Cardiac atrium fibroblast (primary cell): ENCODE measurements around the gene CCDC142. TPM values are rescaled to one million over a fixed set of nuclear protein-coding genes. Genes with fewer than 3 reads are reported as not detected.

Experiments used
- total RNA-seq: library from RNA; depleted of rRNA; stranded (reverse); fragments of >200 nt; gene quantifications from 2 replicates; pipeline ENCODE4 v1.2.3, GENCODE V29; 2015

Gene CCDC142, protein sequence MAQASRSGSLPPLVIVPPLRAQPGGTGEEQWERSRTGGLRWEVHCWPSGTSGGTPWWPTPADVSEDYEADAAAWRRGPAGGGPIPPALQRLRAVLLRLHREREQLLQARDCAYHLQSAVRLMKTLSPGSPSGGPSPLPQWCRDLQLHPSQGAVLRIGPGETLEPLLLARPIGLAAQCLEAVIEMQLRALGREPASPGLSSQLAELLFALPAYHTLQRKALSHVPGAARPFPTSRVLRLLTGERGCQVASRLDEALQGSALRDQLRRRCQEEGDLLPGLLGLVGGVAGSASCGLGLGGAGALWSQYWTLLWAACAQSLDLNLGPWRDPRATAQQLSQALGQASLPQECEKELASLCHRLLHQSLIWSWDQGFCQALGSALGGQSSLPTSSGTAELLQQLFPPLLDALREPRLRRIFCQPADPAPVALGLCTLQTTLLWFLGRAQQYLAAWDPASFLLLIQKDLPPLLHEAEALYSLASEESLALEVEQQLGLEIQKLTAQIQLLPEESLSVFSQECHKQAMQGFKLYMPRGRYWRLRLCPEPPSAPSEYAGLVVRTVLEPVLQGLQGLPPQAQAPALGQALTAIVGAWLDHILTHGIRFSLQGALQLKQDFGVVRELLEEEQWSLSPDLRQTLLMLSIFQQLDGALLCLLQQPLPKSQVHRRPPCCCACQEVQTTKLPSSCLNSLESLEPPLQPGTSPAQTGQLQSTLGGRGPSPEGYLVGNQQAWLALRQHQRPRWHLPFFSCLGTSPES
- total RNA-seq: 6.0 and 11.0 TPM in 2 replicates

DNA sequence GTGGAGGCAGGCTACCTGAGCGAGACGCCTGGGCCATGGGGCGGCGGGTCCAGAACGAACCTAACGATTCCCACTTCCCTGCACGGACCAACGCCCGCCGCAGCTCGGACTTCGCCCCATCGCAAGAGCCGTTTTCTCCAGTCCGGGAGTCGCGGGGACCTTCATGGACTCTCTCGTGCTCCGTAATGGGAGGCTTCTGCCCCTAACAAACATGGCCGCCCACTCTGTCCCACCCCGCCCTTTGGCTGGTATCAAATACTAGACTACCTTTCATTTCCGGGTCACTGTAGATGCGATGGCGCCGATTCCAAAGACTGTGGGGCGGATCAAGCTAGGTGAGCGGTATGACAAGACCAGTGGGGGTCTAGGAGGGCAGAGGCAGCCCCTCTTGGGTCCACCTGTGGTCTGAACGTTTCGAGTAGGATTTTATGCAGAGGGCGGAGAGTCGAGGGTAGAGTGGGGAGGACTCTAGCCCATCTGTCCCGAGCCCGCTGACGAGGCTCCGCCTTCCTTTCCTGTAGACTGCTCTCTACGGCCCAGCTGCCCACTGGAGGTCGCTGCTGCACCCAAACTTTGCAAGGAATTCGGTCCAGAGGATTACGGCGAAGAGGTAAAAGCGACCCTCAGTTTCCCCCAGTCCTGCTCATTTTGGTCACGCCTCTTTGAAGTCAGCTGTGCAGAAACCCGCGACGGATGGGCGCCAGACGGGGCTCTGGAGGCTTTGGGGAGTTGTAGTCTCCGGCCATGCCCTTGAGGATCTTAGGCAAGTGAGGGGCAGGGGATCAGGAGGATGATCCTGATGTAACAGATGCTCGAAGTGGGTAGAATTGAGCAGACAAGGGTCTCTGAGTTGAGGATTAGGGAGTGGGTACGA is at the start of gene CCDC142, which contains the start of gene TTC31:
CCDC142 (minus strand) TSS at position 198 of the 874 bp plus-strand sequence; CDS start at position 37, 161 bp downstream.
TTC31 (plus strand) TSS at position 281 of the 874 bp plus-strand sequence; CDS start at position 296, 15 bp downstream.

DNA sequence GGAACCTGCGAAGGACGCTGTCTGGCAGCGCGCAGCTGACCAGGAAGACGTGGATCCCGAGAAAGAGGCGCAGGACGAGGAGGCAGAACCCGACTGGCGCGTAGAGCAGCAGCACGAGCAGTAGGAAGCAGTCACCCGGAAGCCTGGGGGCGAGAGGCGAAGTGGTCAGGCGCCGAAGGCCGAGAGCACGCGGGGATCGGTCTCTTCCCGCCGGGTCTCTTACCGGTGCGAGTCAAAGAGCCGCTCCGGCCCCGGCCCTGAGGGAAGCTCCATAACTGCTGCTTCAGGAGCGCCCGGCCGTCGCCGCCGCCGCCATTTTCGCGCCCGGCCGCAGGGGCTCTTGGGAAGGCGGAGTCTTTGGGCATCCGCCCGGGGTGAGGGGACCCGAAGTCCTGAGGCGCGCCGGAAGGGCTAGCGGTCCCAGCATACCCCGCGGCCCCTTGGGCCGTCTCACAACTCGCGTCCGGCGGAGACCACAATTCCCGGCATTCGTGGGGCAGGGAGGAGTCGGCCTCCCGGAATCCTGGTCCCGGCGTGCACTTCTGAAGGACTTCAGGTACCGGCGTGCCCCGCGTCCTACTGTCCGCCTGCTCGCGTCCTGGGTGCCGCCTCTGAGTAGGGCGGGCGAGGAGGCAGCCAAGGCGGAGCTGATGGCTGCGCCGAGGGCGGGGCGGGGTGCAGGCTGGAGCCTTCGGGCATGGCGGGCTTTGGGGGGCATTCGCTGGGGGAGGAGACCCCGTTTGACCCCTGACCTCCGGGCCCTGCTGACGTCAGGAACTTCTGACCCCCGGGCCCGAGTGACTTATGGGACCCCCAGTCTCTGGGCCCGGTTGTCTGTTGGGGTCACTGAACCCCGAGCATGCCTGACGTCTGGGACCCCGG is 46.8 kb upstream of the CCDC142 start, which contains the start of the genes AUP1 and HTRA2:
AUP1 (minus strand) TSS at position 350 of the 882 bp plus-strand sequence; CDS start at position 273, 77 bp downstream.
HTRA2 (plus strand) TSS at position 577 of the 882 bp plus-strand sequence; CDS start at position 651, 74 bp downstream.

DNA sequence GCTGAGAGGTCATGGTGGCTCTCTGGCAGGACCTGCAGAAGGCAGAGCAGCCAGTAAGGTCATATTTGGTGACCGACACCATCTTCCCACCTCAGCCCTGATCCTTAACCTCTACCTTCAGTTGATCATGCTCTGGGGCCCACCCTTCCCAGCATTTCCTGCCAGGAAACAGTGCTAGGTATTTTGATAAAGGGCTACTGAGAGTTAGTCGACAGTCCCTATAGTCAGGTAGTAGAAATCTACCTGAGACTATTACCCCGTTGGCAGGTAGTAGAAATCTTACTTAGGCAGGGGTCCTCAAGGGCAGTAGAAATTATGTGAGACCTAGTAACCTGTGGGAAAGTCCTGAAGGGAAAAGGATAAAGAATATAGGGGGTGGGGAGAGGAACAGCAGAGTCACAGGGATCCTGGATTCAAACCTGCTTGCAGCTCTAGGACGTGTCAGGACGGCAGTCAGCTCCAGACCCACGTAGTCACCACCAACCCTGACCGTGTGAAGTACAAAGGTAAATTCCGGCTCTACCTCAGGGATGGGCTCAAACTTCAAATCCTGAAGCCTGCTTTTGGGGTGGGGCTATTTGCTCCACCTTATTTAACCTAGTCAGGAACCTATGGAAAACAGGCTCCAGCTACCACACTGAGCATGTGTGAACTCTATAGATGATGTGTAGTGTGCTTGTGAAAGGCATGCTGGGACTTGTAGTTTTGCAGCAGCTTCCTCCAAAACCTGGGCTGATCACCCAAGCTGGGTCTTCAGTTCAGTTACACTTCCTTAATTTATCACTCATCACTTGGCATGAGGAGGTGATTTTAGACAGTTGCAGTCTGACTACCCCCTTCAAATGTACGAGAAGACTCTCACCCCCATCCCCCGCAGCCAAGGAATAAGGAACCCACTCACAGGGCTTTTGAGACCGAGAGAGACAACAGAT is 43.2 kb upstream of the CCDC142 start, which contains the start of gene DQX1:
DQX1 (minus strand) TSS at position 515 of the 932 bp plus-strand sequence; CDS start at position 13, 502 bp downstream.

DNA sequence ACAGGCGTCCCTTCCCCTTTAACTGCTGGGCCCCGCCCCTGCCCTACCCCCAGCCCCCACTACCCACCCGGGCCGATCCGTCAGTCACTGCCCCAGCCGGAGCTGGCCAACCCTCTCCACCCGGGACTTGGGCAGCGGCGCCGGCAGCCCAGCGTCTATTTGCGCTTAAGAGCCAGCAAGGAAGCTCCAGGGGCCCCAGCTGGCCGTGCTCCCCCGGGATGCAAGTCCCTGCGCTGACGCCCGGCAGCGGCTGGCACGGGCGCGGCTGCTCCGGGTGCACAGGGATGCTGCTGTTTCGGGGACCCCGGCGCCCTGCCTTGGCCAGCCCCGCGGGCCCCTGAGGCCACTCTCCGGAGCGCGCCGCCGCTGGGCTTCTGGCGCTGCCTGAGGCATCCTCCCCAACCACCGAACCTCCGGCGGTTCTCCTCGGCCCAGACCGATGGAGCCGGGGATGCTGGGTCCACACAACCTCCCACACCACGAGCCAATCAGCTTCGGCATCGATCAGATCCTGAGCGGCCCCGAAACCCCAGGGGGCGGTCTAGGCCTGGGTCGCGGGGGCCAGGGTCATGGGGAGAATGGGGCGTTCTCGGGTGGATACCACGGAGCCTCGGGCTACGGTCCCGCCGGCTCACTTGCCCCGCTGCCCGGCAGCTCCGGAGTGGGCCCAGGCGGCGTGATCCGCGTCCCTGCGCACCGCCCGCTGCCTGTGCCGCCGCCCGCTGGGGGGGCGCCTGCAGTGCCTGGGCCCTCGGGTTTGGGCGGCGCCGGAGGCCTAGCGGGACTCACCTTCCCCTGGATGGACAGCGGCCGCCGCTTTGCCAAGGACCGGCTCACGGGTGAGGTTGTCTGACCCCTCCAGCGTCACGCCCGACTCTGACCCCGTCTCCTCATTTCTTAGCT is 31.8 kb upstream of the CCDC142 start, which contains the start of gene TLX2:
TLX2 (plus strand) TSS at position 83 of the 903 bp plus-strand sequence; CDS start at position 440, 357 bp downstream.

DNA sequence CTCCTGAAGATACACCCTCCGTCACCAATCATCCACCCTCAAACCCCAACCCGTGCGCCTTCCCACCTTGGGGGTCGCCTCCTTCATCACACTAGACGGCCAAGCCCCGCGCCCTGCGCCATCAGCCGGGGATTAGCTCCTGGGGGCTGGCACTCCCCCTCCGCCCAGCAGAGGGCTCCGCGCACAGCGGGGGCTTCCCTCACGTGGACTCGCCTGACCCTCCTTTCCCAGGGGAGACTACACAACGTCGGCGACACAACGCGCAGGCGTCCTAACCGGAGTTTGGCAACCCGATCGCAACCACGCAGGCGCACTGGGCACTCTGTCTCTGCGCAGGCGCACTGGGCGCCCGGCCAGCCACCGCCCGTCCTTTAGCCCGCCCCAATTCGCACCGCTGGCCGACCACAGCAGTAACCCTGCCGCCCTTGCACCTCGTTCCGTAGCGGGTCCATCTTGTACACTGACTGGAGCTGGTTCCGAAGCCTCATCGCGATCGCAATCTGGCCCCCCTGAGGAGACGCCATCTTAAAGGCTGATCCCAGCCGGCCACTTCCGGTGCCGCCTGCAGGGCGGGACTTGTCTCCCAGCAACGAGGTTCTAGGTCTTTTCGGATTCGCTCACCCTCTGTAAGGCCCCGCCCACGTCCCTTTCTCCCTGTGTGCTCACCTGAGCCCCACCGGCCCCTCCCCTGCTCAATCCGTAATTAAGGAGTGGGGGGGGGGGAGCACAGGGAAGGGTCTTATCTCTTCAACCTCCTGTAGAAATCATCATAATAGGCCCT is 24.5 kb upstream of the CCDC142 start, which contains the start of gene PCGF1:
PCGF1 (minus strand) TSS at position 551 of the 781 bp plus-strand sequence; CDS start at position 524, 27 bp downstream.

DNA sequence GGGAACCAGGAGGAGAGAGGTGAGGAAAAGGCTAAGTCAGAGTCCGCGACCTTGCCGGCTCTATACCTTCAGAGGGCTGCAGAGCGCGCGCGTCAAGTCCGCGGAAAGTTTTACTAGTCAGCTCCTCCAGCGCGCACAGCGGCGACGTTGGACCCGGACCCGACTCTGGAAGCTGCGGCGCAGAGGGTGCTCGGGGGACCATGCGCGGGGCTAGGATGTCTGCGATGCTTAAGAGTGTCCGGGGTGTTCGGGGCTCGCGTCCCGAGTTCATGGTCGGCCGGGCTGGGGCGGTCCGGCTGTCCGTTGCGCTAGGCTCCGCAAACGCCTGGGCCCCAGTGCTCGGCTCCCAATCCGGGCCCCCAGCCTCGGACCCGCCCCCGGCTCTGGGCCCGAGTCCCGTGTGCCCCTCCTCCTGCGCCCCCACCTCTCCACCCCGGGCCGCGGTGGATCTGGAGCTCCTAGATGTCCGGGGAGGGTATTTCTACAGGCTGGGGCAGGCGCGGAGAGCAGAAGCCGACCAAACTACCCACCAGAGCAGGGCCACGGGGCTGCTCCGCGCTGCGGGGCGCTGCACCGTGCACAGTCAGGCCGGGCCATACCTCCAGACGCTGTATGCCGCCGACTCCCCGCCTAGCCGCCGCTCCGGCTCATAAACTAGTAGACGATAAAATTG is 16.6 kb upstream of the CCDC142 start, which contains the start of gene LBX2:
LBX2 (minus strand) TSS at position 337 of the 673 bp plus-strand sequence; CDS start at position 271, 66 bp downstream.

DNA sequence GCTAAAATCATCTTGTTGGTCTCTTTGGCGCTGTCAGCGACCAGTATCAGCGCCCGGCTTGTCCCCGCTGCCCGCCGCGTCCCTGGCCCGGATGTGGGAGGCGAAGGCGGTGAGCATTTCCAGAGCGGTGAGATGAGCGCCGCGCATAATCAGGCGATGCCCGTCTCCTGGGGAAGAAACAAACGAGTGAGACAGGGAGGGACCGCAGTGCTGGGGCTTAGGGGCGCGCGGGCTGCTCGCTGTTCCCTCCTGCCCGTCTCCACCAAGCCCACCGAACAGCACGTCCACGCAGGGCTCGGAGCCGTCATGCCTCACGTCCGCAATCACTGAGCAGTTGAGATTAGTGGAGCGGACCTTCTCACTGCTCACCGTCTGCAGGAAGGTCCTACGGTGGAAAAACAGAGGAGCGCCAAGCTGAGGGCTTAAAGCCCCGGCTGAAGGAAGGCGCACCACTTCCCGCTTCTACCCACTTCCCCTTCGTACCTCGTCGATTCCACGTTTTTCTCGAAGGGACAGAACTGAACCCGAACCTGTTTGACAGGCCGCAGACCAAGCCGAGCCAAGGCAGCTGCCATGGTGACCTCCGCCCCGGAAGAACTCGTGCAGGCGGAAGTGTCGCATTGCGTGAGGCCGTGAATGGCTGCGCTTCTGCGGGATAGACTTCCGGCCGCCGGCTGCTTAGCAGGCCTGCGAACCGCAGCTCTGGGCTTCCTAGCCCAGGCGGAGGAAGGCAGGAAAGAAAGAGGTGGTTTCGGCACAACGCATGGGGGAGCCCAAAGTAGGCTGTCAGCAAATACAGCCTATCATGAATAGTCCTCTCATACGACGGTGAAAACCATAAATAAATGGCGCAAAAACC is 10.5 kb downstream of the CCDC142 start, which contains the start of gene MRPL53:
MRPL53 (minus strand) TSS at position 595 of the 859 bp plus-strand sequence; CDS start at position 575, 20 bp downstream.

DNA sequence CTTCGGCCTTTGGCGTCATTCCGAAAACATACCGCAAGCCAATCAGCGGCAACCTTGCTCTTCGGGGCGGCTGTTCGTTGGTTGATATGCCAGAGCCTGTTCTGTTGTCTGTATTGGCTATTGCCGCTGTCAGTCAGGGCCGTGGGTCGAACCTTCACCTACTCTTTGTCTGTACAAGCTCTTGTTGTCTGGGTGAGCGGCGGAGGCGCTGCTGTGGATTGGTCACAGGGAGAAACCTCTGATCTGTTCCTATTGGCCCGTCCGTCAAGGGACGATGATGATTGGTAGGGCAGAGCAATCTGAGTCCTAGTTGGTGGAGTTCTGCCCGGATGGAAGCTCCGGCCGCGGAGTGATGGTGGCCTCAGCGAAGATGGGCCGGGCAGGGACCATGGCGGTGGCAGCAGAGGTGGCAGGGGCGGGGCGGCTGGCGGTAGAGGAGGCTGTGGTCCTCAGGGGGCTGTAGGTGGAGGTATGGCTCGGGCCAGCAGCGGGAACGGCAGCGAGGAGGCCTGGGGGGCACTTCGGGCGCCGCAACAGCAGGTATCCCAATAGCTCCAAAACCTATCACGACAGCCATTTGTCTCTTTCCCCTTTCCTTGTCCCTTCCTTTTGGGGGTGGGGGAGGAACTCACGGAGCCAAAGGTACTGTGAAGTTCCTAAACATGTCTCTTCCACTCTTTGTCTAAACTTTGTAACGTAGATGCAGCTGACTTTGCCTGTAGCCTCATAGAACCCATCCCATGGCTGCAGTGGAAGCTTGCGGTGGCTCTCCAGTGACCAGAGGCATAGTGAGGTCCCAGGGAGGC is 24.5 kb downstream of the CCDC142 start, which contains the start of gene WBP1:
WBP1 (plus strand) TSS at position 307 of the 806 bp plus-strand sequence; CDS start at position 472, 165 bp downstream.

DNA sequence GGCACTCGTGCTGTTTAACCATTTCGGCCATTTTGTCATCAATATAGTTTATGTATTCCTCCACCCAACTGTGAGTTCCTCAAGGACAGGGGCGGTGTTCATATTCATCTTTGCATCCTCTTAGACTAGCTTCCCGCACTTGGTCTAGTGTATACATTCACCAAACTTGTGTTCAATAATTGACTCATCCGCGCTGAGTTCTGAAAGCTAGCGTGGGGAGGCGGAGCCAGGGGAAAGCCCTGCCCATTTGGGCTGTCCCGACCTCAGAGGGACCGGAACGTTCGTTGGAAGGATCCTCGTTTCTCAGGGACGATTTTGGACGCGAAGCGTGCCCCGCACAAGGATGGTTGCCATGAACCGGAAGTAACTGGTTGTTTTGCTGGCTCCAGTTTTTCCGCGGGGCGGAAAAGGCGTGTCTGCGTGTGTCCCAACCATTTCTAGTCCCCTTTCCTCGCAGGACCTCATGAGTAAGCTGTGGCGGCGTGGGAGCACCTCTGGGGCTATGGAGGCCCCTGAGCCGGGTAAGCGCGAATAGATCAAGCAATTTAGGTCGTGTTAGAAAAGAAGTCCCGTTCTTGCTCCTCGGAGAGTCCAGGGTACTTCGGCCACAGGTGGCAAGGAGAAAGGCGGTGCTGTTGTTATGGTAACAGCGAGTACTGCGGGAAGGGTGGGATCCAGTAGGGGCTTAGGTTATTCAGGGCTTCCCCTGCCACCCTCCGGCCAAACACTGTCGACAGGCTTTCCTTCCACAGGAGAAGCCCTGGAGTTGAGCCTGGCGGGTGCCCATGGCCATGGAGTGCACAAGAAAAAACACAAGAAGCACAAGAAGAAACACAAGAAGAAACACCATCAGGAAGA is 27.9 kb downstream of the CCDC142 start, which contains the start of gene INO80B:
INO80B (plus strand) TSS at position 434 of the 858 bp plus-strand sequence; CDS start at position 464, 30 bp downstream.

DNA sequence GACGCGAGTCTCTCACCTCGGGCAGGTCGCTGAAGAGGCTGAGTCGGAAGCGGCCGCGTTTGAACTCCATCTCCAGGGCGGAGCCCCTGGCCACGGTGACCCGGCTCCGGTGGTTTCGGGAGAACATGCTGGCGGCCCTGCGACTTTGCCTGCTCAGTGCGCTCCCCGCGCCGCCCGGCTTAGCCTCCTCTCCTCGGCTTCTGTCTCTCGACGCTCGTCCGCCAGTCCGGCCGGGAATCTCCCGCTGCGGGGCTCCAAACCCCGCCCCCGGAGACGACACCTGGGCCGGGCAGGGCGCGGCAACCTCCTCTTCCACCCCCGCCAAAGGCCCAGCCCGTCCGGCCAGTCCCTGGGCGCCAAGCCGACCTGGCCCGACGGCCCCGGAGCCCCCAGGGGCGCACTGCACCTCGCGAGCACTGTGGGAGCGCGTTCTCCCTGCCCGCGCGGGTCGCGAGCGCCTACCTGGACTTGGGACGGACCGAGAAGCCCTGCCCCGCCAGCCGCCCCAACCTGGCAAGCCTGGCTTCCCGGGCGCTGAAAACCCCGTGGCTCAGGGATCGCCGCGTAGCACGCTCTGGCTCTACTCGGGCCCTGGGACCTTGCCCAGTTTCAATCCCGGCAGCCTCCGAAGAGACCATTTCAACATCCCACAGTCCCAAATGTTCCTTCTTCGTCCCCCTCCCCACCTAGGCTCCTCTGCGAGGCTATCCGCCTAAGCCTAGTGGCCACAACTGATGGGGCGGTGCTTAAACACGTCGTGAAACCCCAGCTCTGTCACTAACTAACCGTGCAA is 40.9 kb downstream of the CCDC142 start, which contains the start of gene RTKN:
RTKN (minus strand) TSS at position 248 of the 793 bp plus-strand sequence; CDS start at position 127, 121 bp downstream.

